WTC11 (cell line): ENCODE data around the gene MAEA. TPM values are rescaled to one million over a fixed set of nuclear protein-coding genes. Genes with fewer than 3 reads are reported as not detected.

ENCODE experiments used
- ATAC-seq: fragments of 200-7000 bp; cut with Tn5 transposase; 2 replicates; pipeline ENCODE4 v1.10.0; 2021; ENCODE audit warnings: mild to moderate bottlenecking, moderate library complexity
- CTCF ChIA-PET: fragments of 300-600 bp; sonication (Branson Sonifier 250); formaldehyde crosslinking; loops from one replicate; lab custom pipeline; 2021; ENCODE audit warnings: antibody characterized with exemption; lab: Charles Lee
- POLR2A ChIA-PET: fragments of 350-600 bp; sonication (Branson Sonifier 250); formaldehyde crosslinking; loops from one replicate; lab custom pipeline; 2021; ENCODE audit warnings: antibody characterized with exemption; lab: Charles Lee
- DNase-seq: peaks from one replicate; pipeline ENCODE4 v3.0.0; 2021; ENCODE audit warnings: low spot score
- H3K27ac Mint-ChIP-seq: 2 replicates; pipeline ENCODE4 v1.8.0; 2021; ENCODE audit warnings: mixed read lengths
- H3K27me3 Mint-ChIP-seq: 2 replicates; pipeline ENCODE4 v1.8.0; 2021; ENCODE audit warnings: low read depth, mild to moderate bottlenecking, moderate library complexity, mixed read lengths
- H3K36me3 Mint-ChIP-seq: 2 replicates; pipeline ENCODE4 v1.8.0; 2021; ENCODE audit warnings: mixed read lengths
- H3K4me1 Mint-ChIP-seq: 2 replicates; pipeline ENCODE4 v1.8.0; 2022; ENCODE audit warnings: mixed read lengths
- H3K4me3 Mint-ChIP-seq: 2 replicates; pipeline ENCODE4 v1.8.0; 2021; ENCODE audit warnings: mild to moderate bottlenecking, moderate library complexity, mixed read lengths
- H3K9me3 Mint-ChIP-seq: 2 replicates; pipeline ENCODE4 v1.8.0; 2021; ENCODE audit warnings: mixed read lengths
- ELF4 ChIP-seq: sonication (generic); formaldehyde crosslinking; IDR thresholded peaks from 2 replicates; pipeline ENCODE4 v1.8.1; 2022; ENCODE audit warnings: low read depth, mild to moderate bottlenecking, moderate library complexity, missing genetic modification reagents
- GABPB1 ChIP-seq: sonication (generic); formaldehyde crosslinking; IDR thresholded peaks from 2 replicates; pipeline ENCODE4 v1.8.1; 2023; ENCODE audit warnings: mild to moderate bottlenecking, missing genetic modification reagents
- KAT7 ChIP-seq: sonication (generic); formaldehyde crosslinking; IDR thresholded peaks from 2 replicates; pipeline ENCODE4 v1.8.1; 2023; ENCODE audit warnings: missing genetic modification reagents, mild to moderate bottlenecking, borderline replicate concordance
- PRRX2 ChIP-seq: fragments of 250-450 bp; sonication (Bioruptor Pico); IDR thresholded peaks from 2 replicates; pipeline ENCODE4 v1.8.0; 2021; ENCODE audit warnings: mild to moderate bottlenecking
- SMAD4 ChIP-seq: sonication (generic); formaldehyde crosslinking; IDR thresholded peaks from 2 replicates; pipeline ENCODE4 v1.8.0; 2022; ENCODE audit warnings: mild to moderate bottlenecking, missing genetic modification reagents
- ZBTB21 ChIP-seq: sonication (generic); formaldehyde crosslinking; IDR thresholded peaks from 2 replicates; pipeline ENCODE4 v1.8.1; 2023; ENCODE audit warnings: mild to moderate bottlenecking, missing genetic modification reagents, borderline replicate concordance
- ZNF121 ChIP-seq: sonication (generic); formaldehyde crosslinking; IDR thresholded peaks from 2 replicates; pipeline ENCODE4 v1.8.0; 2023; ENCODE audit warnings: missing genetic modification reagents
- ZNF138 ChIP-seq: sonication (generic); formaldehyde crosslinking; conservative IDR thresholded peaks from 2 replicates; pipeline ENCODE4 v1.8.1; 2022; ENCODE audit warnings: mild to moderate bottlenecking, moderate library complexity, missing genetic modification reagents
- total RNA-seq: library from RNA; stranded (reverse); gene quantifications from 3 replicates; pipeline ENCODE4 v1.2.3, GENCODE V29; 2021
- TF ChIP-seq, protein P1 (sequence below): sonication (generic); formaldehyde crosslinking; IDR thresholded peaks from 2 replicates; pipeline ENCODE4 v1.8.1; 2022; ENCODE audit warnings: missing genetic modification reagents, borderline replicate concordance
- TF ChIP-seq, protein P2 (sequence below): fragments of 250-450 bp; sonication (Bioruptor Pico); IDR thresholded peaks from 2 replicates; pipeline ENCODE4 v1.9.0; 2021; ENCODE audit warnings: mild to moderate bottlenecking
- TF ChIP-seq, protein P3 (sequence below): sonication (generic); formaldehyde crosslinking; IDR thresholded peaks from 2 replicates; pipeline ENCODE4 v1.8.1; 2023; ENCODE audit warnings: mild to moderate bottlenecking, missing genetic modification reagents, moderate library complexity
- TF ChIP-seq, protein P4 (sequence below): sonication (generic); formaldehyde crosslinking; IDR thresholded peaks from 2 replicates; pipeline ENCODE4 v1.8.0; 2023; ENCODE audit warnings: mild to moderate bottlenecking, missing genetic modification reagents
- TF ChIP-seq, protein P5 (sequence below): sonication (generic); formaldehyde crosslinking; IDR thresholded peaks from 2 replicates; pipeline ENCODE4 v1.8.1; 2022; ENCODE audit warnings: low read depth, mild to moderate bottlenecking, moderate library complexity, missing genetic modification reagents, borderline replicate concordance
- TF ChIP-seq, protein P6 (sequence below): fragments of 250-450 bp; sonication (Bioruptor Pico); IDR thresholded peaks from 2 replicates; pipeline ENCODE4 v2.1.2; 2022; ENCODE audit warnings: mild to moderate bottlenecking, moderate library complexity
- TF ChIP-seq, protein P7 (sequence below): sonication (generic); formaldehyde crosslinking; IDR thresholded peaks from 2 replicates; pipeline ENCODE4 v1.8.1; 2023; ENCODE audit warnings: mild to moderate bottlenecking, missing genetic modification reagents, moderate library complexity
- TF ChIP-seq, protein P8 (sequence below): sonication (generic); formaldehyde crosslinking; IDR thresholded peaks from 2 replicates; pipeline ENCODE4 v1.8.0; 2022; ENCODE audit warnings: mild to moderate bottlenecking, missing genetic modification reagents
- TF ChIP-seq, protein P9 (sequence below): sonication (generic); formaldehyde crosslinking; IDR thresholded peaks from 2 replicates; pipeline ENCODE4 v1.8.0; 2022; ENCODE audit warnings: mild to moderate bottlenecking, missing genetic modification reagents
- TF ChIP-seq, protein P10 (sequence below): sonication (generic); formaldehyde crosslinking; IDR thresholded peaks from 2 replicates; pipeline ENCODE4 v1.8.0; 2022; ENCODE audit warnings: mild to moderate bottlenecking, missing genetic modification reagents
- TF ChIP-seq, protein P11 (sequence below): fragments of 200-600 bp; IDR thresholded peaks from 2 replicates; pipeline ENCODE4 v1.8.0; 2022; ENCODE audit warnings: antibody characterized with exemption

The MAEA gene
- total RNA-seq, 1 experiment from 2014 or later: 86.9 TPM

DNA sequence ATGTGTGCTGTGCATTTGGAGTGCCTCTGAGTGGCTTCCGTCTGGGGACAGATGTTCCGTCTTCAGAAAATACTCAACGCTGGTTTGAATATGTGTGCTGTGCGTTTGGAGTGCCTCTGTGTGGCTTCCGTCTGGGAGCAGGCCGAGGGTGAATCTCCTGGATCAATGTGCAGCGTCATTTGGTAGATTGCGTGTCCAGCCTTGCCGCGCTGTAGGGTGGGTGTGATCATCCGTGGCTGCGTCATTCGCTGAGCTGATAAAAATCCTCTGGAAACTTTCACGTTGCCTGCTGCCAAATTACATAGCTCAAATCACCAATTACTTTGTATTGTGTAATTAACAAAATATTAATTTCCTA, 69.4 kb downstream of the MAEA start:
- TF ChIP-seq, protein P1, sequence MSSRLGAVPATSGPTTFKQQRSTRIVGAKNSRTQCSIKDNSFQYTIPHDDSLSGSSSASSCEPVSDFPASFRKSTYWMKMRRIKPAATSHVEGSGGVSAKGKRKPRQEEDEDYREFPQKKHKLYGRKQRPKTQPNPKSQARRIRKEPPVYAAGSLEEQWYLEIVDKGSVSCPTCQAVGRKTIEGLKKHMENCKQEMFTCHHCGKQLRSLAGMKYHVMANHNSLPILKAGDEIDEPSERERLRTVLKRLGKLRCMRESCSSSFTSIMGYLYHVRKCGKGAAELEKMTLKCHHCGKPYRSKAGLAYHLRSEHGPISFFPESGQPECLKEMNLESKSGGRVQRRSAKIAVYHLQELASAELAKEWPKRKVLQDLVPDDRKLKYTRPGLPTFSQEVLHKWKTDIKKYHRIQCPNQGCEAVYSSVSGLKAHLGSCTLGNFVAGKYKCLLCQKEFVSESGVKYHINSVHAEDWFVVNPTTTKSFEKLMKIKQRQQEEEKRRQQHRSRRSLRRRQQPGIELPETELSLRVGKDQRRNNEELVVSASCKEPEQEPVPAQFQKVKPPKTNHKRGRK: no peak
- TF ChIP-seq, protein P2, sequence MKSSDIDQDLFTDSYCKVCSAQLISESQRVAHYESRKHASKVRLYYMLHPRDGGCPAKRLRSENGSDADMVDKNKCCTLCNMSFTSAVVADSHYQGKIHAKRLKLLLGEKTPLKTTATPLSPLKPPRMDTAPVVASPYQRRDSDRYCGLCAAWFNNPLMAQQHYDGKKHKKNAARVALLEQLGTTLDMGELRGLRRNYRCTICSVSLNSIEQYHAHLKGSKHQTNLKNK (CRISPR knock-in tag): no peak
- TF ChIP-seq ELF4 (CRISPR knock-in tag) (no peak), PRRX2 (CRISPR knock-in tag) (no peak), ZNF138 (no peak), GABPB1 (CRISPR knock-in tag) (no peak), KAT7 (no peak), ZBTB21 (CRISPR knock-in tag) (no peak), ZNF121 (CRISPR knock-in tag) (no peak)
- TF ChIP-seq, protein P3, sequence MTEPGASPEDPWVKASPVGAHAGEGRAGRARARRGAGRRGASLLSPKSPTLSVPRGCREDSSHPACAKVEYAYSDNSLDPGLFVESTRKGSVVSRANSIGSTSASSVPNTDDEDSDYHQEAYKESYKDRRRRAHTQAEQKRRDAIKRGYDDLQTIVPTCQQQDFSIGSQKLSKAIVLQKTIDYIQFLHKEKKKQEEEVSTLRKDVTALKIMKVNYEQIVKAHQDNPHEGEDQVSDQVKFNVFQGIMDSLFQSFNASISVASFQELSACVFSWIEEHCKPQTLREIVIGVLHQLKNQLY: no peak
- TF ChIP-seq, protein P4, sequence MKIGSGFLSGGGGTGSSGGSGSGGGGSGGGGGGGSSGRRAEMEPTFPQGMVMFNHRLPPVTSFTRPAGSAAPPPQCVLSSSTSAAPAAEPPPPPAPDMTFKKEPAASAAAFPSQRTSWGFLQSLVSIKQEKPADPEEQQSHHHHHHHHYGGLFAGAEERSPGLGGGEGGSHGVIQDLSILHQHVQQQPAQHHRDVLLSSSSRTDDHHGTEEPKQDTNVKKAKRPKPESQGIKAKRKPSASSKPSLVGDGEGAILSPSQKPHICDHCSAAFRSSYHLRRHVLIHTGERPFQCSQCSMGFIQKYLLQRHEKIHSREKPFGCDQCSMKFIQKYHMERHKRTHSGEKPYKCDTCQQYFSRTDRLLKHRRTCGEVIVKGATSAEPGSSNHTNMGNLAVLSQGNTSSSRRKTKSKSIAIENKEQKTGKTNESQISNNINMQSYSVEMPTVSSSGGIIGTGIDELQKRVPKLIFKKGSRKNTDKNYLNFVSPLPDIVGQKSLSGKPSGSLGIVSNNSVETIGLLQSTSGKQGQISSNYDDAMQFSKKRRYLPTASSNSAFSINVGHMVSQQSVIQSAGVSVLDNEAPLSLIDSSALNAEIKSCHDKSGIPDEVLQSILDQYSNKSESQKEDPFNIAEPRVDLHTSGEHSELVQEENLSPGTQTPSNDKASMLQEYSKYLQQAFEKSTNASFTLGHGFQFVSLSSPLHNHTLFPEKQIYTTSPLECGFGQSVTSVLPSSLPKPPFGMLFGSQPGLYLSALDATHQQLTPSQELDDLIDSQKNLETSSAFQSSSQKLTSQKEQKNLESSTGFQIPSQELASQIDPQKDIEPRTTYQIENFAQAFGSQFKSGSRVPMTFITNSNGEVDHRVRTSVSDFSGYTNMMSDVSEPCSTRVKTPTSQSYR: no peak
- TF ChIP-seq, protein P5, sequence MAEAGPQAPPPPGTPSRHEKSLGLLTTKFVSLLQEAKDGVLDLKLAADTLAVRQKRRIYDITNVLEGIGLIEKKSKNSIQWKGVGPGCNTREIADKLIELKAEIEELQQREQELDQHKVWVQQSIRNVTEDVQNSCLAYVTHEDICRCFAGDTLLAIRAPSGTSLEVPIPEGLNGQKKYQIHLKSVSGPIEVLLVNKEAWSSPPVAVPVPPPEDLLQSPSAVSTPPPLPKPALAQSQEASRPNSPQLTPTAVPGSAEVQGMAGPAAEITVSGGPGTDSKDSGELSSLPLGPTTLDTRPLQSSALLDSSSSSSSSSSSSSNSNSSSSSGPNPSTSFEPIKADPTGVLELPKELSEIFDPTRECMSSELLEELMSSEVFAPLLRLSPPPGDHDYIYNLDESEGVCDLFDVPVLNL (CRISPR knock-in tag): no peak
- TF ChIP-seq, protein P6, sequence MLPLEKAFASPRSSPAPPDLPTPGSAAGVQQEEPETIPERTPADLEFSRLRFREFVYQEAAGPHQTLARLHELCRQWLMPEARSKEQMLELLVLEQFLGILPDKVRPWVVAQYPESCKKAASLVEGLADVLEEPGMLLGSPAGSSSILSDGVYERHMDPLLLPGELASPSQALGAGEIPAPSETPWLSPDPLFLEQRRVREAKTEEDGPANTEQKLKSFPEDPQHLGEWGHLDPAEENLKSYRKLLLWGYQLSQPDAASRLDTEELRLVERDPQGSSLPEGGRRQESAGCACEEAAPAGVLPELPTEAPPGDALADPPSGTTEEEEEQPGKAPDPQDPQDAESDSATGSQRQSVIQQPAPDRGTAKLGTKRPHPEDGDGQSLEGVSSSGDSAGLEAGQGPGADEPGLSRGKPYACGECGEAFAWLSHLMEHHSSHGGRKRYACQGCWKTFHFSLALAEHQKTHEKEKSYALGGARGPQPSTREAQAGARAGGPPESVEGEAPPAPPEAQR (CRISPR knock-in tag): no peak
- TF ChIP-seq, all 79 proteins: peak for 0
- Mint-ChIP-seq H3K4me1 (peaks cover 7% of the 10 kb centered on the region), H3K27me3 (no peaks in the 10 kb centered on the region), H3K27ac (0 out of 2 replicates have a peak overlapping the region, but pooled peaks have one; percentile 23), H3K9me3 (no peaks in the 10 kb centered on the region), H3K4me3 (no peak overlapping the region), H3K36me3 (peaks cover 3% of the 10 kb centered on the region; the same call in 1 of the 2 replicates)
- DNase-seq (no peak), ATAC-seq (no peak)
- POLR2A ChIA-PET: no interaction called here
- CTCF ChIA-PET: interaction anchor here (0.9 kb wide), 1 partner anchor 190 kb away, joined by 3 read pairs; no protein-coding TSS in a partner anchor

DNA sequence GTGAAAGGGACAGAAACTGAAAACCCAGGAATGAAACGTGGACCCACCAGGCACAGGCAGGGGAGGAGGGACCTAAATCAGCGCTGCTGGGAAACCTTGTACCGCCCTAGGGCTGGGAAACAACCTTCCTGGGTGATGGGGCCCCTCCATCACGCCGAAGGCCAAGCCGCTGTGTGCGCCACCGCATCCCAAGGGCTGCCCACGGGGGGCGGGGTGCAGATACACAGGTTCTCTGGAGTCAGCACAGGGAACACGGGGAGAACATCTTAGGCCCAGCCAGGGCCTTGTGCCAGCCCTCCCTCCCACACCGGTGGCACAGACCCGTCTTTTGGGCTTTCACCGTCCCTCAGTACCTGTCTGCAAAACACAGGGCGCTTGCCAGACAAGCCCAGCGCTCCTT, 70.3 kb downstream of the MAEA start:
- Mint-ChIP-seq H3K27ac (no peak overlapping the region), H3K9me3 (no peaks in the 10 kb centered on the region), H3K27me3 (no peaks in the 10 kb centered on the region), H3K4me3 (no peak overlapping the region), H3K36me3 (peaks cover 3% of the 10 kb centered on the region; the same call in 1 of the 2 replicates), H3K4me1 (peaks cover 7% of the 10 kb centered on the region)
- ChIA-PET POLR2A (no interaction called here), CTCF (interaction anchor here (0.6 to 1.2 kb wide), 3 partner anchors 13 to 269 kb away, joined by 3 to 4 read pairs (median 3); partner anchors contain the start of gene UVSSA)
- DNase-seq: no peak
- no peak for ATAC-seq
- TF ChIP-seq, protein P7, sequence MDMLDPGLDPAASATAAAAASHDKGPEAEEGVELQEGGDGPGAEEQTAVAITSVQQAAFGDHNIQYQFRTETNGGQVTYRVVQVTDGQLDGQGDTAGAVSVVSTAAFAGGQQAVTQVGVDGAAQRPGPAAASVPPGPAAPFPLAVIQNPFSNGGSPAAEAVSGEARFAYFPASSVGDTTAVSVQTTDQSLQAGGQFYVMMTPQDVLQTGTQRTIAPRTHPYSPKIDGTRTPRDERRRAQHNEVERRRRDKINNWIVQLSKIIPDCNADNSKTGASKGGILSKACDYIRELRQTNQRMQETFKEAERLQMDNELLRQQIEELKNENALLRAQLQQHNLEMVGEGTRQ (CRISPR knock-in tag): no peak
- no peak for TF ChIP-seq SMAD4 (CRISPR knock-in tag)
- TF ChIP-seq, protein P8, sequence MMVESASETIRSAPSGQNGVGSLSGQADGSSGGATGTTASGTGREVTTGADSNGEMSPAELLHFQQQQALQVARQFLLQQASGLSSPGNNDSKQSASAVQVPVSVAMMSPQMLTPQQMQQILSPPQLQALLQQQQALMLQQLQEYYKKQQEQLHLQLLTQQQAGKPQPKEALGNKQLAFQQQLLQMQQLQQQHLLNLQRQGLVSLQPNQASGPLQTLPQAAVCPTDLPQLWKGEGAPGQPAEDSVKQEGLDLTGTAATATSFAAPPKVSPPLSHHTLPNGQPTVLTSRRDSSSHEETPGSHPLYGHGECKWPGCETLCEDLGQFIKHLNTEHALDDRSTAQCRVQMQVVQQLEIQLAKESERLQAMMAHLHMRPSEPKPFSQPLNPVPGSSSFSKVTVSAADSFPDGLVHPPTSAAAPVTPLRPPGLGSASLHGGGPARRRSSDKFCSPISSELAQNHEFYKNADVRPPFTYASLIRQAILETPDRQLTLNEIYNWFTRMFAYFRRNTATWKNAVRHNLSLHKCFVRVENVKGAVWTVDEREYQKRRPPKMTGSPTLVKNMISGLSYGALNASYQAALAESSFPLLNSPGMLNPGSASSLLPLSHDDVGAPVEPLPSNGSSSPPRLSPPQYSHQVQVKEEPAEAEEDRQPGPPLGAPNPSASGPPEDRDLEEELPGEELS: no peak
- TF ChIP-seq, protein P9, sequence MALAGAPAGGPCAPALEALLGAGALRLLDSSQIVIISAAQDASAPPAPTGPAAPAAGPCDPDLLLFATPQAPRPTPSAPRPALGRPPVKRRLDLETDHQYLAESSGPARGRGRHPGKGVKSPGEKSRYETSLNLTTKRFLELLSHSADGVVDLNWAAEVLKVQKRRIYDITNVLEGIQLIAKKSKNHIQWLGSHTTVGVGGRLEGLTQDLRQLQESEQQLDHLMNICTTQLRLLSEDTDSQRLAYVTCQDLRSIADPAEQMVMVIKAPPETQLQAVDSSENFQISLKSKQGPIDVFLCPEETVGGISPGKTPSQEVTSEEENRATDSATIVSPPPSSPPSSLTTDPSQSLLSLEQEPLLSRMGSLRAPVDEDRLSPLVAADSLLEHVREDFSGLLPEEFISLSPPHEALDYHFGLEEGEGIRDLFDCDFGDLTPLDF: no peak
- TF ChIP-seq, protein P10, sequence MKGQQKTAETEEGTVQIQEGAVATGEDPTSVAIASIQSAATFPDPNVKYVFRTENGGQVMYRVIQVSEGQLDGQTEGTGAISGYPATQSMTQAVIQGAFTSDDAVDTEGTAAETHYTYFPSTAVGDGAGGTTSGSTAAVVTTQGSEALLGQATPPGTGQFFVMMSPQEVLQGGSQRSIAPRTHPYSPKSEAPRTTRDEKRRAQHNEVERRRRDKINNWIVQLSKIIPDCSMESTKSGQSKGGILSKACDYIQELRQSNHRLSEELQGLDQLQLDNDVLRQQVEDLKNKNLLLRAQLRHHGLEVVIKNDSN: no peak
- TF ChIP-seq, protein P11, sequence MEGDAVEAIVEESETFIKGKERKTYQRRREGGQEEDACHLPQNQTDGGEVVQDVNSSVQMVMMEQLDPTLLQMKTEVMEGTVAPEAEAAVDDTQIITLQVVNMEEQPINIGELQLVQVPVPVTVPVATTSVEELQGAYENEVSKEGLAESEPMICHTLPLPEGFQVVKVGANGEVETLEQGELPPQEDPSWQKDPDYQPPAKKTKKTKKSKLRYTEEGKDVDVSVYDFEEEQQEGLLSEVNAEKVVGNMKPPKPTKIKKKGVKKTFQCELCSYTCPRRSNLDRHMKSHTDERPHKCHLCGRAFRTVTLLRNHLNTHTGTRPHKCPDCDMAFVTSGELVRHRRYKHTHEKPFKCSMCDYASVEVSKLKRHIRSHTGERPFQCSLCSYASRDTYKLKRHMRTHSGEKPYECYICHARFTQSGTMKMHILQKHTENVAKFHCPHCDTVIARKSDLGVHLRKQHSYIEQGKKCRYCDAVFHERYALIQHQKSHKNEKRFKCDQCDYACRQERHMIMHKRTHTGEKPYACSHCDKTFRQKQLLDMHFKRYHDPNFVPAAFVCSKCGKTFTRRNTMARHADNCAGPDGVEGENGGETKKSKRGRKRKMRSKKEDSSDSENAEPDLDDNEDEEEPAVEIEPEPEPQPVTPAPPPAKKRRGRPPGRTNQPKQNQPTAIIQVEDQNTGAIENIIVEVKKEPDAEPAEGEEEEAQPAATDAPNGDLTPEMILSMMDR: no peak
- TF ChIP-seq, protein P3: no peak
